IMR-90 (cell line): ENCODE results near the gene FTSJ3. TPM values are rescaled to one million over a fixed set of nuclear protein-coding genes. Genes with fewer than 3 reads are reported as not detected.

Experiments used
- ATAC-seq: fragments of 200-7000 bp; cut with Tn5 transposase; 2 replicates; pipeline ENCODE4 v1.9.1; 2020; ENCODE audit warnings: low read depth, mild to moderate bottlenecking, moderate library complexity
- BruUV-seq: library from RNA; stranded (reverse); fragments of 400-500 nt; replicated peaks from 2 replicates; lab custom pipeline; 2021; lab: Mats Ljungman, UMichigan
- CTCF ChIA-PET: fragments of 300-600 bp; formaldehyde crosslinking; extraction: SDS; loops from one replicate; lab custom pipeline; 2021; ENCODE audit warnings: antibody characterized with exemption; lab: Yijun Ruan, JAX
- POLR2A ChIA-PET: fragments of 300-600 bp; sonication (Branson Sonifier 250); formaldehyde crosslinking; loops from one replicate; lab custom pipeline; 2022; ENCODE audit warnings: antibody characterized with exemption; ENCODE audit not compliant: unreplicated experiment; lab: Charles Lee
- DNase-seq: peaks from one replicate; pipeline ENCODE4 v3.0.0; 2013
- H2AFZ ChIP-seq: replicated peaks from 2 replicates; pipeline ENCODE3; 2013; ENCODE audit warnings: low read length, mild to moderate bottlenecking; ENCODE audit not compliant: poor library complexity
- H2AK5ac ChIP-seq: 2 replicates; pipeline ENCODE4 v1.6.1; 2013; ENCODE audit warnings: low read depth, low read length, inconsistent platforms
- H2AK9ac ChIP-seq: replicated peaks from 2 replicates; pipeline ENCODE3; 2013; ENCODE audit warnings: mild to moderate bottlenecking, low read depth, low read length, moderate library complexity; ENCODE audit not compliant: poor library complexity
- H2BK120ac ChIP-seq: 2 replicates; pipeline ENCODE4 v1.6.1; 2013; ENCODE audit warnings: low read depth, low read length, inconsistent platforms
- H2BK15ac ChIP-seq: 3 replicates; pipeline ENCODE4 v1.6.1; 2013; ENCODE audit warnings: low read depth, low read length, inconsistent platforms
- H2BK20ac ChIP-seq: 2 replicates; pipeline ENCODE4 v1.6.1; 2013; ENCODE audit warnings: low read depth, mild to moderate bottlenecking, inconsistent platforms, low read length, moderate library complexity
- H2BK5ac ChIP-seq: 2 replicates; pipeline ENCODE4 v1.6.1; 2013; ENCODE audit warnings: mild to moderate bottlenecking, low read depth, low read length, inconsistent platforms; ENCODE audit not compliant: poor library complexity, severe bottlenecking
- H3K14ac ChIP-seq: replicated peaks from 2 replicates; pipeline ENCODE4 v1.6.1; 2013; ENCODE audit warnings: low read depth, low read length, inconsistent platforms
- H3K18ac ChIP-seq: 2 replicates; pipeline ENCODE4 v1.6.1; 2013; ENCODE audit warnings: low read depth, low read length, control low read depth
- H3K23ac ChIP-seq: 2 replicates; pipeline ENCODE4 v1.6.1; 2013; ENCODE audit warnings: low read depth, low read length, inconsistent platforms
- H3K27ac ChIP-seq: 2 replicates; pipeline ENCODE4 v1.5.1; 2013; ENCODE audit warnings: mild to moderate bottlenecking, control low read depth, low read length; ENCODE audit not compliant: insufficient read depth
- H3K27me3 ChIP-seq: 2 replicates; pipeline ENCODE4 v1.6.1; 2013; ENCODE audit warnings: low read length; ENCODE audit not compliant: control insufficient read depth, insufficient read depth
- H3K36me3 ChIP-seq: 2 replicates; pipeline ENCODE4 v1.6.1; 2013; ENCODE audit warnings: low read length, mixed read lengths; ENCODE audit not compliant: control insufficient read depth, insufficient read depth
- H3K4ac ChIP-seq: 2 replicates; pipeline ENCODE4 v1.6.1; 2013; ENCODE audit warnings: low read depth, low read length, inconsistent platforms
- H3K4me1 ChIP-seq: 2 replicates; pipeline ENCODE4 v1.6.1; 2013; ENCODE audit warnings: low read length, mixed read lengths; ENCODE audit not compliant: control insufficient read depth, insufficient read depth
- H3K4me2 ChIP-seq: 2 replicates; pipeline ENCODE4 v1.6.1; 2013; ENCODE audit warnings: low read depth, mild to moderate bottlenecking, control low read depth, low read length, moderate library complexity
- H3K4me3 ChIP-seq: 2 replicates; pipeline ENCODE4 v1.5.1; 2013; ENCODE audit warnings: low read depth, mild to moderate bottlenecking, control low read depth, low read length, moderate library complexity; ENCODE audit not compliant: insufficient read depth
- H3K56ac ChIP-seq: 2 replicates; pipeline ENCODE4 v1.6.1; 2013; ENCODE audit warnings: low read length, inconsistent platforms; ENCODE audit not compliant: insufficient read depth; ENCODE audit errors: extremely low read depth
- H3K79me1 ChIP-seq, 2 experiments: 2 replicates each; pipeline ENCODE4 v1.6.1; 2013; ENCODE audit warnings: low read length in 2 of 2, inconsistent platforms in 1 of 2, low read depth in 1 of 2
- H3K9ac ChIP-seq: 2 replicates; pipeline ENCODE4 v1.6.1; 2013; ENCODE audit warnings: low read depth, low read length, control low read depth
- H3K9me1 ChIP-seq: 2 replicates; pipeline ENCODE4 v1.6.1; 2013; ENCODE audit warnings: low read length, inconsistent platforms; ENCODE audit not compliant: insufficient read depth
- H3K9me3 ChIP-seq: 2 replicates; pipeline ENCODE4 v1.6.1; 2013; ENCODE audit warnings: low read length; ENCODE audit not compliant: control insufficient read depth, insufficient read depth
- H4K20me1 ChIP-seq: 2 replicates; pipeline ENCODE4 v1.6.1; 2013; ENCODE audit warnings: low read length, inconsistent platforms; ENCODE audit not compliant: insufficient read depth
- H4K5ac ChIP-seq: 2 replicates; pipeline ENCODE4 v1.6.1; 2013; ENCODE audit warnings: mild to moderate bottlenecking, low read depth, low read length, control low read depth
- H4K8ac ChIP-seq, 2 experiments: 2 replicates each; pipeline ENCODE4 v1.6.1; 2013; ENCODE audit warnings: low read depth in 2 of 2, low read length in 2 of 2, control low read depth in 1 of 2, inconsistent platforms in 1 of 2
- H4K91ac ChIP-seq: 2 replicates; pipeline ENCODE4 v1.6.1; 2013; ENCODE audit warnings: low read depth, low read length, inconsistent platforms; ENCODE audit not compliant: insufficient read depth
- BHLHE40 ChIP-seq: fragments of 150-350 bp; IDR thresholded peaks from 2 replicates; pipeline ENCODE4 v1.6.1; 2016; ENCODE audit warnings: mild to moderate bottlenecking, low read depth, low read length
- CEBPB ChIP-seq: IDR thresholded peaks from 2 replicates; pipeline ENCODE4 v1.6.1; 2012; ENCODE audit warnings: low read depth, low read length, improper control_type of control experiment
- MXI1 ChIP-seq: IDR thresholded peaks from 2 replicates; pipeline ENCODE4 v1.6.1; 2012; ENCODE audit warnings: low read depth, mild to moderate bottlenecking, low read length, moderate library complexity, borderline replicate concordance
- NFE2L2 ChIP-seq: fragments of 150-350 bp; IDR thresholded peaks from 2 replicates; pipeline ENCODE4 v1.6.1; 2016; ENCODE audit warnings: low read depth, mild to moderate bottlenecking, low read length
- WGBS, 2 experiments: methylation state at CpG; one replicate each; pipeline versions ENCODE4 v1.1.5 to v1.1.7; 2013; ENCODE audit warnings: missing lambda C conversion rate in 2 of 2; ENCODE audit not compliant: insufficient read length in 1 of 2; ENCODE audit errors: extremely low coverage in 2 of 2; 5-methylcytosine and 5-hydroxymethylcytosine counted together
- dilution Hi-C: fragments of 300-500 bp; cut with HindIII; formaldehyde crosslinking; loops from one replicate; pipeline ENCODE4 v1.14.3; 2018; ENCODE audit warnings: low sequenced_read_pairs; ENCODE audit not compliant: unreplicated experiment
- in situ Hi-C: fragments of 300-500 bp; cut with MboI; formaldehyde crosslinking; loops from 3 replicates; pipeline ENCODE4 v1.14.3; 2019; ENCODE audit warnings: low sequenced_read_pairs, inconsistent platforms, mixed read lengths
- intact Hi-C: fragments of 100-400 bp; cut with micrococcal nuclease; formaldehyde crosslinking; loops from 2 replicates; pipeline ENCODE4 v1.10.0; 2022
- polyA plus RNA-seq, 3 experiments: library from polyadenylated mRNA; depleted of rRNA; stranded (reverse); fragments of >200 nt; gene quantifications; 2 replicates each; pipeline ENCODE4 v1.2.3, GENCODE V29; 2012; ENCODE audit warnings: low replicate concordance in 1 of 3
- total RNA-seq: library from RNA; depleted of rRNA; stranded (reverse); fragments of >200 nt; gene quantifications from 2 replicates; pipeline ENCODE4 v1.2.3, GENCODE V29; 2012
- TF ChIP-seq, protein P1 (sequence below): conservative IDR thresholded peaks from 2 replicates; pipeline ENCODE4 v1.5.1; 2012; ENCODE audit warnings: mild to moderate bottlenecking, low read depth, low read length, improper control_type of control experiment
- TF ChIP-seq, protein P2 (sequence below): fragments of 150-350 bp; IDR thresholded peaks from 2 replicates; pipeline ENCODE4 v1.6.1; 2017; ENCODE audit warnings: mild to moderate bottlenecking, antibody characterized with exemption, low read length, low read depth

The FTSJ3 gene
- total and polyA plus RNA-seq, 2 of the 4 experiments (the other 2 are of a cell fraction), result 51.3 to 68.1 TPM

DNA sequence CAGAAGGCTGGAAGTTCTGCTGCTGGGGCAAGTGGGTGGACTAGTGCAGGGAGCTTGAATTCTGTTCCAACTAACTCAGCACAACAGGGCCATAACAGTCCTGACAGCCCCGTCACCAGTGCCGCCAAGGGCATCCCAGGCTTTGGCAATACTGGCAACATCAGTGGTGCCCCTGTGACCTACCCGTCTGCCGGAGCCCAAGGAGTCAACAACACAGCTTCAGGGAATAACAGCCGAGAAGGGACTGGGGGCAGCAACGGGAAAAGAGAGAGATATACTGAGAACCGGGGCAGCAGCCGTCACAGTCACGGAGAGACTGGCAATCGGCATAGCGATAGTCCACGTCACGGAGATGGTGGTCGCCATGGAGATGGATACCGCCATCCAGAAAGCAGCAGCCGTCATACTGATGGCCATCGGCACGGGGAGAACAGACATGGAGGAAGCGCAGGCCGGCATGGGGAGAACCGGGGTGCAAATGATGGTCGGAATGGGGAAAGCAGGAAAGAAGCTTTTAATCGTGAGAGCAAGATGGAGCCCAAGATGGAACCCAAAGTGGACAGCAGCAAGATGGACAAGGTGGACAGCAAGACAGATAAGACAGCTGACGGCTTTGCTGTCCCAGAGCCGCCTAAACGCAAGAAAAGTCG, 9.6 kb downstream of the FTSJ3 start (continued):
- TF ChIP-seq NFE2L2, result no peak

DNA sequence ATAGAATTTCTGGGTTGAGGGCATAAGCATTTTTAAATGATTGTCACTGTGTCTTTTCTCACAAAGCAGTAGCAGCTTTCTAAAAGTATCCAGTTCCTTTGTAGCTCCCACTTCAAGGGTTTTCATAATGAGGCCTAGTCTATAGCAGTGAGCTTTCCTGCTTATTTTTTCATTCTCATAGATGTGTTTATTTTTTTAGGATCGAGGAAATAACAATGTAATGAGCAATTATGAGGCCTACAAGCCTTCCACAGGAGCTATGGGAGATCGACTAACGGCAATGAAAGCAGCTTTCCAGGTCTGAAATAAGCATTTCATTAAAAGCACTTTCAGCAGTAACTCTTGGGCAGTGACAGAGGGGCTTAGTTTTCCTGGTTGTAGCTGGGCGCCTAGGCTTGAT, 10.8 kb downstream of the FTSJ3 start:
- peak overlapping the region; percentile 53 for H4K91ac ChIP-seq
- H3K9ac ChIP-seq, result peak overlapping the region; percentile 46; the same call in 1 of the 2 replicates
- intact Hi-C loops, result no loop called here
- ChIA-PET CTCF (interaction anchor here (1.4 kb wide), 1 partner anchor 18 kb away, joined by 5 read pairs; no protein-coding TSS in a partner anchor), POLR2A (interaction anchor here (0.6 kb wide), 2 partner anchors 17 to 19 kb away, joined by 3 read pairs; no protein-coding TSS in a partner anchor)
- H3K27me3 ChIP-seq, result no peaks in the 10 kb centered on the region
- H3K14ac ChIP-seq, result peak overlapping the region; percentile 42
- dilution Hi-C loops, result no loop called here
- ATAC-seq (peak; percentile 83), DNase-seq (peak; percentile 81)
- peaks cover 26% of the 10 kb centered on the region for H4K20me1 ChIP-seq
- H2BK20ac ChIP-seq, result no peak overlapping the region
- H3K56ac ChIP-seq, result peak overlapping the region; percentile 62
- H3K36me3 ChIP-seq, result peaks cover 81% of the 10 kb centered on the region
- H2BK120ac ChIP-seq, result peak overlapping the region; percentile 66; the same call in 1 of the 2 replicates
- peaks cover 15% of the 10 kb centered on the region for H3K9me1 ChIP-seq
- TF ChIP-seq MXI1 (no peak), BHLHE40 (no peak), CEBPB (no peak)
- TF ChIP-seq, protein P1, sequence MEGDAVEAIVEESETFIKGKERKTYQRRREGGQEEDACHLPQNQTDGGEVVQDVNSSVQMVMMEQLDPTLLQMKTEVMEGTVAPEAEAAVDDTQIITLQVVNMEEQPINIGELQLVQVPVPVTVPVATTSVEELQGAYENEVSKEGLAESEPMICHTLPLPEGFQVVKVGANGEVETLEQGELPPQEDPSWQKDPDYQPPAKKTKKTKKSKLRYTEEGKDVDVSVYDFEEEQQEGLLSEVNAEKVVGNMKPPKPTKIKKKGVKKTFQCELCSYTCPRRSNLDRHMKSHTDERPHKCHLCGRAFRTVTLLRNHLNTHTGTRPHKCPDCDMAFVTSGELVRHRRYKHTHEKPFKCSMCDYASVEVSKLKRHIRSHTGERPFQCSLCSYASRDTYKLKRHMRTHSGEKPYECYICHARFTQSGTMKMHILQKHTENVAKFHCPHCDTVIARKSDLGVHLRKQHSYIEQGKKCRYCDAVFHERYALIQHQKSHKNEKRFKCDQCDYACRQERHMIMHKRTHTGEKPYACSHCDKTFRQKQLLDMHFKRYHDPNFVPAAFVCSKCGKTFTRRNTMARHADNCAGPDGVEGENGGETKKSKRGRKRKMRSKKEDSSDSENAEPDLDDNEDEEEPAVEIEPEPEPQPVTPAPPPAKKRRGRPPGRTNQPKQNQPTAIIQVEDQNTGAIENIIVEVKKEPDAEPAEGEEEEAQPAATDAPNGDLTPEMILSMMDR, result no peak
- TF ChIP-seq, protein P2, sequence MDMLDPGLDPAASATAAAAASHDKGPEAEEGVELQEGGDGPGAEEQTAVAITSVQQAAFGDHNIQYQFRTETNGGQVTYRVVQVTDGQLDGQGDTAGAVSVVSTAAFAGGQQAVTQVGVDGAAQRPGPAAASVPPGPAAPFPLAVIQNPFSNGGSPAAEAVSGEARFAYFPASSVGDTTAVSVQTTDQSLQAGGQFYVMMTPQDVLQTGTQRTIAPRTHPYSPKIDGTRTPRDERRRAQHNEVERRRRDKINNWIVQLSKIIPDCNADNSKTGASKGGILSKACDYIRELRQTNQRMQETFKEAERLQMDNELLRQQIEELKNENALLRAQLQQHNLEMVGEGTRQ, result no peak
- H2AK5ac ChIP-seq, result 0 out of 2 replicates have a peak overlapping the region, but pooled peaks have one; percentile 76
- in situ Hi-C loops, result no loop called here
- peak overlapping the region; percentile 68 for H3K27ac ChIP-seq
- peak overlapping the region; percentile 20 for H2AK9ac ChIP-seq
- peaks cover 37 to 64% of the 10 kb centered on the region in 2 experiments for H3K79me1 ChIP-seq
- no peaks in the 10 kb centered on the region for H3K9me3 ChIP-seq
- no peak overlapping the region for H3K4me3 ChIP-seq
- H2BK5ac ChIP-seq, result peak overlapping the region; percentile 87
- H4K5ac ChIP-seq, result peak overlapping the region; percentile 43; the same call in 1 of the 2 replicates
- H3K4me1 ChIP-seq, result peaks cover 20% of the 10 kb centered on the region
- WGBS, 2 experiments, result 60% methylated on average over 3 of the region's 4 CpGs; no CpG with 5 or more reads in 1 of the 2 experiments
- no peak overlapping the region; the same call in 2 of the 3 replicates for H2BK15ac ChIP-seq
- H3K23ac ChIP-seq, result peak overlapping the region; percentile 59; the same call in 1 of the 2 replicates
- H2AFZ ChIP-seq, result no peak overlapping the region
- BruUV-seq, result no TSS peak
- peak overlapping the region; percentile 73 for H3K4ac ChIP-seq
- no peak overlapping the region; the same call in 1 of the 2 replicates for H3K18ac ChIP-seq
- peak overlapping the region; percentile 78 for H3K4me2 ChIP-seq
- H4K8ac ChIP-seq, result peak overlapping the region in 1 of 2 experiments; percentile 65; a peak in 2 of 4 replicates
